Measurements from ENCODE around the gene ADAMTS15. TPM values are rescaled to one million over a fixed set of nuclear protein-coding genes. Genes with fewer than 3 reads are reported as not detected.
A peak's percentile ranks its signal among the peaks of the same experiment; 100 is the strongest.

Gene ADAMTS15
- total and polyA plus RNA-seq, 9 donors: 0.95 to 7.2 (median 2.7) TPM

DNA sequence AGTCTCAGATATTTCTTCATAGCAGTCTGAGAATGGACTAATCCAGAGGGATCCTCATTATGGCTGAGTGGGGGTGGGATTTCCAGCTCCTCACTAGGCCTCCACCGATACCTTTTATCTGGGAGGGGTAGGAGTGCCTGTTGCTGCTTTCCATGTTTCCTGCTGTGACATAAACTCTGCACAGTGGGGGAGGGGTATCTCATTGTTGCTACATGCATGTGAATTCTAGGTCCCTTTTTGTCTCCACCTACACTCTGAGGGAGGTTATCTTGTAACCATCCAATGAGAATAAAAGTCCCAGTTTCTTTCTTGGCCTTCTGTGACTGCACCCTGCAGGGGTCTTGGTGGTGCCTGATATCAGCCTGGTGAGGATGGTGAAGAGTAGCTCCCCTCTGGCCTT lies 60.5 kb downstream of the ADAMTS15 start:
- TF ChIP-seq EP300 (IDR thresholded peaks at IDR 0.05) (no peak), POLR2A (IDR thresholded peaks at IDR 0.05) (no peak)
- TF ChIP-seq, protein P1, sequence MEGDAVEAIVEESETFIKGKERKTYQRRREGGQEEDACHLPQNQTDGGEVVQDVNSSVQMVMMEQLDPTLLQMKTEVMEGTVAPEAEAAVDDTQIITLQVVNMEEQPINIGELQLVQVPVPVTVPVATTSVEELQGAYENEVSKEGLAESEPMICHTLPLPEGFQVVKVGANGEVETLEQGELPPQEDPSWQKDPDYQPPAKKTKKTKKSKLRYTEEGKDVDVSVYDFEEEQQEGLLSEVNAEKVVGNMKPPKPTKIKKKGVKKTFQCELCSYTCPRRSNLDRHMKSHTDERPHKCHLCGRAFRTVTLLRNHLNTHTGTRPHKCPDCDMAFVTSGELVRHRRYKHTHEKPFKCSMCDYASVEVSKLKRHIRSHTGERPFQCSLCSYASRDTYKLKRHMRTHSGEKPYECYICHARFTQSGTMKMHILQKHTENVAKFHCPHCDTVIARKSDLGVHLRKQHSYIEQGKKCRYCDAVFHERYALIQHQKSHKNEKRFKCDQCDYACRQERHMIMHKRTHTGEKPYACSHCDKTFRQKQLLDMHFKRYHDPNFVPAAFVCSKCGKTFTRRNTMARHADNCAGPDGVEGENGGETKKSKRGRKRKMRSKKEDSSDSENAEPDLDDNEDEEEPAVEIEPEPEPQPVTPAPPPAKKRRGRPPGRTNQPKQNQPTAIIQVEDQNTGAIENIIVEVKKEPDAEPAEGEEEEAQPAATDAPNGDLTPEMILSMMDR (IDR thresholded peaks at IDR 0.05): no peak
- Histone ChIP-seq H3K4me1 (ENCODE audit: insufficient read depth) (peaks cover 6% of the 10 kb centered on the region), H3K36me3 (no peaks in the 10 kb centered on the region), H3K27me3 (no peaks in the 10 kb centered on the region), H3K27ac (no peak overlapping the region), H3K4me3 (no peak overlapping the region), H3K9me3 (no peaks in the 10 kb centered on the region)
- no peak for DNase-seq
- intact Hi-C loops (cut with DNase I): no loop called here
- 51 to 81% (median 72%) methylated on average over 1 of the region's 1 CpG for WGBS, 3 donors

DNA sequence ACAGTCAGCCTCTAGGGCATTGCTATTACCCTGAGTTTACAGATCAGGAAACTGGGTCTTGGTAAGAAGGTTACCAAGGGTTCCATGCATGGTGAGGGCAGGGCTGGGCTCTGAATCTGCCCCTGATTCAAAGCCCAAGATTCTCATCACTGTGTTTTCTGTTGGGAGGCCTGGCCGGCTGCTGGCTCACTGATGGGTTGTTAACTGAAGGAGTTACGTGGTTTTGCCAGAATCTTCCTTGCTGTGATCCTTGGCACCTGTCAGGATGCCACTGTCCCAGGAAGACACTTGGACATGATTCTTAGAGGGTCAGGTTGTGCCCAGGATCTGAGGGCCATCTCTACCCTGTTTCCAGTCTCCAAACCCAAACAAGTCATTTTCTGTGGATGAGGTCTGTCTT lies 61.5 kb downstream of the ADAMTS15 start:
- H3K27ac ChIP-seq: peak overlapping the region in 1 of 2 donors; percentile 73
- no peaks in the 10 kb centered on the region for H3K27me3 ChIP-seq
- no peak overlapping the region for H3K4me3 ChIP-seq
- no peaks in the 10 kb centered on the region for H3K9me3 ChIP-seq
- 89 to 97% (median 94%) methylated on average over 2 of the region's 2 CpGs for WGBS, 3 donors
- intact Hi-C loops (cut with DNase I): no loop called here
- no peaks in the 10 kb centered on the region for H3K36me3 ChIP-seq
- H3K4me1 ChIP-seq (ENCODE audit: insufficient read depth): peaks cover 6% of the 10 kb centered on the region
- TF ChIP-seq, protein P1 (IDR thresholded peaks at IDR 0.05): no peak
- TF ChIP-seq EP300 (IDR thresholded peaks at IDR 0.05) (no peak), POLR2A (IDR thresholded peaks at IDR 0.05) (no peak)
- DNase-seq: no peak

- DNase-seq: no peak
- Histone ChIP-seq H3K9me3 (no peaks in the 10 kb centered on the region), H3K4me3 (no peak overlapping the region), H3K27ac (peak overlapping the region in 1 of 2 donors; percentile 73), H3K27me3 (no peaks in the 10 kb centered on the region), H3K36me3 (no peaks in the 10 kb centered on the region), H3K4me1 (ENCODE audit: insufficient read depth) (peaks cover 6% of the 10 kb centered on the region)
- intact Hi-C loops (cut with DNase I): no loop called here
- TF ChIP-seq, protein P1 (IDR thresholded peaks at IDR 0.05): no peak
- no peak for TF ChIP-seq EP300 (IDR thresholded peaks at IDR 0.05)
- no peak for TF ChIP-seq POLR2A (IDR thresholded peaks at IDR 0.05)
- 29 to 42% (median 41%) methylated on average over 8 of the region's 8 CpGs for WGBS, 3 donors
Observed at GRCh38 chr11:130510407-130511006, 62.1 kb downstream of the ADAMTS15 start.

DNA sequence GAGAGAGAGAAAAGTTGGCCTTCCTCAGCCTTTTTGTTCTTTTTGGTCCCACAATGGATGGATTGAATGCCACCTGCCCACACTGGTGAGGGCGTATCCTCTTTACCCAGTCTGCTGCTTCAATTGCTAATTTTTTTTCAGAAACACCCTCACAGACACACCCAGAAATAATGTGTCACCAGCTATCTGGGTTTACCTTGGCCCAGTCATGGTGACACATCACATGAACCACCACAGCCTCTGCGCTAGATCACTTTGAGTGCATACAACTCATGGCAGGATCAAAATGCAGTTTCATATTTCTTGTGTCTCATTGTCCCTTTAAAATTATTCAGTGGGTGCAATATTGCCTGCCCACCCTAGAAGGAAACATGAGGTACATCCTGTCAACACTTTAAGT lies 63.3 kb downstream of the ADAMTS15 start:
- TF ChIP-seq POLR2A (IDR thresholded peaks at IDR 0.05) (no peak), EP300 (IDR thresholded peaks at IDR 0.05) (no peak)
- TF ChIP-seq, protein P1 (IDR thresholded peaks at IDR 0.05): no peak
- DNase-seq: no peak
- Histone ChIP-seq H3K4me3 (no peak overlapping the region), H3K27ac (no peak overlapping the region), H3K9me3 (no peaks in the 10 kb centered on the region), H3K4me1 (ENCODE audit: insufficient read depth) (peaks cover 6% of the 10 kb centered on the region), H3K27me3 (no peaks in the 10 kb centered on the region), H3K36me3 (no peaks in the 10 kb centered on the region)
- 98 to 100% (median 99%) methylated on average over 2 of the region's 2 CpGs for WGBS, 3 donors
- intact Hi-C loops (cut with DNase I): no loop called here
